ENCODE measurements around the gene HYDIN.
"Not testable (repeated sequence)": the region's sequence is repeated elsewhere in the genome, so short reads cannot be mapped to it uniquely, and the experiment has no call there.

Gene HYDIN

DNA sequence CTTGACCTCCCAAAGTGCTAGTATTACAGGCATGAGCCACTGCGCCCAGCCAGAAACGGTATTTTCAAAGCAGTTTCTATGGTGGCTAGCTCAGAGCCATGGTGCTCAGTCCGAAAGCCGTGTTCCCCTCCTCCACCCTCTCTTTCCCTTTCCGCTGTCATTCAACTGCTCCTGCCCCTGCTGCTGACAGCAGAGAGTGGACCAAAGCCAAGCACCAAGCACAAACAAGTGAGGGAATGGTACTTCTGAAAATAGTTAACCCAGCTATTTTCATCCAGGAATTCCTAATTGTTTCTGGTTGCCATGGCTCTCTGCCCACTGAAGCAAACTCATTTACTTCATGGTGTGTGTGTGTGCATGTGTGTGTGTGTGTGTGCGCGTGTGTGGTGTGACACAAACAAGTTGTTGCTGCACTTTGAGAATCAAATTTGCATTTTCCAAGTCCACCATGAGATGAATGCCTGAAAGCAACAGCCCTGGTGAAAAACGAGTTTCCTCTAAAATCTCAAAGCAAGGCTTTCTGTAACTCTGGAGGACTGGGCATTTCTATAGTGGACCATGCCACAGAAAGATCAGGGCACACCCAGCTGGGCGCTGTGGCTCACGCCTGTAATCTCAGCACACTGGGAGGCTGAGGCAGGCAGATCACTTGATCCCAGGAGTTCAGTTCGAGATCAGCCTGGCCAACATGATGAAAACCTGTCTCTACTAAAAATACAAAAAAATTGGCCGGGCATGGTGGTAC, 293.6 kb downstream of the HYDIN start:
- H3K4me3 ChIP-seq (ENCODE audit: low read depth, low read length); in situ Hi-C loops (cut with HindIII; ENCODE audit: low sequenced_read_pairs): not testable (repeated sequence)
- DNase-seq (ENCODE audit: low read depth), result peak; percentile 3

DNA sequence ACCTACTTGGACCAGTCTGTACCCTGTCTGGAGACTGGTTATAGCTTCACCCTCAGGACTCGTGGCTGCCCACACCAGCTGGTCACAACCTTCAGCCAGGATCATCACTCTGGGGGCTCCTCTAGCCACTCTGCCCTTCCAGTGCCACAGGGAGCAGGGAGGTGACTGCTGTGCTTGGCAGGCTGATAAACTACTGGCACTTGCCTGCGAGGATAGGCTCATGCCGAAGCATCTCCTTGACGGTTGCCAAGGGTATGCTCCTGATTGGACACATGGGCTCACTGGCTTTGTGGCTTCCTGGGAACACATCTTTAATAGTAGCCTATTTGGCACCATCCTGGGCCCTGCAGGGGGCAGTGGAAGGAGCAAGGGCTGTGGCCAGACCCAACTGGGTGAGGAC, 295.2 kb downstream of the HYDIN start:
- H3K4me3 ChIP-seq (ENCODE audit: low read depth, low read length); DNase-seq (ENCODE audit: low read depth); in situ Hi-C loops (cut with HindIII; ENCODE audit: low sequenced_read_pairs): not testable (repeated sequence)

- H3K4me3 ChIP-seq (ENCODE audit: low read depth, low read length); in situ Hi-C loops (cut with HindIII; ENCODE audit: low sequenced_read_pairs); DNase-seq (ENCODE audit: low read depth): not testable (repeated sequence)
Observed at GRCh38 chr16:70933746-70934145, 296.8 kb downstream of the HYDIN start.

DNA sequence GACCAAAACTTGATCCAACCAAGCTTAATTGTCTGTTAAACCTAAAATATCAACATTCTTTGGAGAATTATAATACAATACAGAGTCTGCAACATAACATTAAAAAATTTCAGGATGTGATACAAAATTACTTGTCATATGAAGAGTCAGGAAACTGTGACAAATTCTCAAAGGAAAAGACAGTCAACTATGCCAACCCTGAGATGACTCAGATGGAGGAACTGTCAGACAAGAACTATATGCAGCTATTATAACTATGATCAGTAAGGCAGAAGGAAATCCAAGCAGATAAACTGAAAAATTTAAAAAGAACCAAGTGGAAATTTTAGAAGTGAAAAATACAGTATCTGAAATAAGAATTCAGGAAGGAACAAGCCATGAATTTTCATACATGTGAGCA, 299.8 kb downstream of the HYDIN start:
- in situ Hi-C loops (cut with HindIII; ENCODE audit: low sequenced_read_pairs); DNase-seq (ENCODE audit: low read depth); H3K4me3 ChIP-seq (ENCODE audit: low read depth, low read length): not testable (repeated sequence)

DNA sequence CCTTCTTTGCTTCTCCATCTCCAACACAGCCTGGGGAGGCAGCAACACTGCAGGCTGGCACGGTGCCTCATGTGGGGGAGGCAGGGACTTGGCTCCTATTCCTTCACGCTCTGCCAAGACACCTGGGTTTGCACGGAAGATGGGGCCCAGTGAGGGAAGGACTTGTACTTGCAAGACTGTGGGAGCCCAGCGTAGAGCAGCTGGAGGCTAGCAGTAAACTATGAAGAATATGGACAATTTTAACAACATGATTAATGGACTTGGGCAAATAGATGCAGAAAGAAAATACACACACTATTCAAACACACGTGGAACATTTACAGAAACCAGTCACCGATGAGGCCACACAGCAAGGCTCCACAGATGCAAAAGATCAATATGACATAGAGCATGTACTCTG, 308.4 kb downstream of the HYDIN start:
- in situ Hi-C loops (cut with HindIII; ENCODE audit: low sequenced_read_pairs); DNase-seq (ENCODE audit: low read depth); H3K4me3 ChIP-seq (ENCODE audit: low read depth, low read length): not testable (repeated sequence)

GRCh38 chr16:70920661-70921060, 309.9 kb downstream of the HYDIN start:
- in situ Hi-C loops (cut with HindIII; ENCODE audit: low sequenced_read_pairs); H3K4me3 ChIP-seq (ENCODE audit: low read depth, low read length): not testable (repeated sequence)

DNA sequence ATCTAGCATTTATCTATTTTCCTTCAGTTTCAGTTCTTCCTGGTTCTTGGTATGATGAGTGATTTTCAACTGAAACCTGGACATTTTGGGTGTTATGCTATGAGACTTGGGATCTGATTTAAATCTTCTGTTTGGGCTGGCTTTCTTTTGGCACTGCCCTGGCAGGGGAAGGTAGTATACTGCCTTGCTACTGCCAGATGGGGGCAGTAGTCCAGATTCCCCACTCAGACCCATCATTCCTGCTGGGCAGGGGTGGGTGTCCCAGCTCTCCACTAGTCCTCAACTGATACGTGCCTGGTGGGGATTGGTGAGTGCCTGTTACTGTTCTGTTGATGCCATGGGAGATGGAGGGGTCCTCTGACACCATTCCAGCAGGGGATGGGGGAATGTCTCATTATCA, 342.3 kb downstream of the HYDIN start:
- H3K4me3 ChIP-seq (ENCODE audit: low read depth, low read length); in situ Hi-C loops (cut with HindIII; ENCODE audit: low sequenced_read_pairs); DNase-seq (ENCODE audit: low read depth): not testable (repeated sequence)

More at GRCh38 chr16:70920661-70921060, 309.9 kb downstream of the HYDIN start:
- DNase-seq (ENCODE audit: low read depth), result not testable (repeated sequence)

DNA sequence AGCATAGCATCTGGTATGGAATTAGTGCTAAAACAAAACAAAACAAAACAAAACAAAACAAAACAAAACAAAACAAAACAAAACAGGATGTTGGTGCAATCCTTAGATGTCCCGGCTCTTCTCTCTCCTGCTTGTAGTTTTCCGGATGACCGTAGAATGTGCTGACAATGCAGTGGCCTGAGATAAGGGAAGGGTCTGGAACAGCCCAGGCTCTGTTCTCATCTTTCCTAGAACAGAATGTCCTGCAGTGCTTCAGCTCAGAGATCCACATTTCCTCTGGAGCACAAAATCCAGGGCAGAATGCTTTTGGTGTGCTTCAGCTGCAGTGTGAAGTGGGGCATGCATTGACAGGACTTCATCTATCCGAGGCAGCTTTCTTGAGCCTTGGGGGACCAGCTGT, 345.9 kb downstream of the HYDIN start:
- H3K4me3 ChIP-seq (ENCODE audit: low read depth, low read length); DNase-seq (ENCODE audit: low read depth); in situ Hi-C loops (cut with HindIII; ENCODE audit: low sequenced_read_pairs): not testable (repeated sequence)

DNA sequence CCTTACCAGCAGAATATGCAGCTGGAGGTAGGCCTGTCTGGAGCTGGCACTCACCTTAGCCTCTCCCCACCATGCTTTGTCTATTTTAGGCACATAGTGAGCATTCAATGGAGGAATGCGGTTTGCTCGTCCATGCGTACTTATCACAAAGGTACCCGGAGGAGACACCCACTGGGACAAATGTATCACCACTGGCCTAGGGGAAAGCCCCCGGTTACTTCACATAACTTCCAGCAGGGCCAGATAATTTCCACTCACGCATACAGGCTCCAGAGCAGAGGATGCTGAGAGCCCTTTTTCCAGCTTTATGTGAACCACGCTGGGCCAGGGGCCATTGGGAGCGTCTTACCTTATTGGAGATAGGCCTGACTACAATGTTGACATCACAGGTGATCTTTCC, 348.2 kb downstream of the HYDIN start:
- H3K4me3 ChIP-seq (ENCODE audit: low read depth, low read length); DNase-seq (ENCODE audit: low read depth); in situ Hi-C loops (cut with HindIII; ENCODE audit: low sequenced_read_pairs): not testable (repeated sequence)

DNA sequence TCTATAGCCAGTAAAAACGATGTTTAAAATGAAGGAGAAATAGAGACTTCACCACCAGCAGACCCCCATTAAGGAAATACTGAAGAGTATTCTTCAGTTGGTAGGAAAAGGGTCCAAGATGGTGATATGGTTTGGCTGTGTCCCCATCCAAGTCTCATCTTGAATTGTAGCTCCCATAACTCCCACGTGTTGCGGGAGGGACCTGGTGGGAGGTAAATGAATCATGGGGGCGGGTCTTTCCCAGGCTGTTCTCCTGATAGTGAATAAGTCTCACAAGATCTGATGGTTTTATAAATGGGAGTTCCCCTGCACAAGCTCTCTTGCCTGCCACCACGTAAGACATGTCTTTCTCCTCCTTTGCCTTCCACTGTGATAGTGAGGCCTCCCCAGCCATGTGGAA, 352.6 kb downstream of the HYDIN start:
- H3K4me3 ChIP-seq (ENCODE audit: low read depth, low read length); DNase-seq (ENCODE audit: low read depth); in situ Hi-C loops (cut with HindIII; ENCODE audit: low sequenced_read_pairs): not testable (repeated sequence)

DNA sequence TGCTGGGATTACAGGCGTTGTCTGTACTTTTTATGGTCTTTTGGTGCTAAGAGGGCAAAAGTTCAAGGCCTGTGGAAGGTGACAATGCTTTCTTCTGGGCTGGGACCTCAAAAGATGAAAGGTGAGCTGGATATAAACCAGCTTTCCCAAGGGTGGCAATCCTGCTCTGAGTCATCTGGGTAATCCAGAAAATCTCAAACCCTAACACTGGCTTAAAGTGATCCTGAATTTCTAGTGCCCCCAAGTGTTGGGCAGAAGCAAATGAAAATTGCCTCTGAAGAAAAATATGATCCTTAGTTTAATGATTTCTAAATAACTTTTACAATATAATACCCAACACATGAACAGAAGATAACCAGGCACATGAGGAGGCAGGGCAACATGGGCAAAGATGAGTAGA, 354.1 kb downstream of the HYDIN start:
- DNase-seq (ENCODE audit: low read depth); in situ Hi-C loops (cut with HindIII; ENCODE audit: low sequenced_read_pairs); H3K4me3 ChIP-seq (ENCODE audit: low read depth, low read length): not testable (repeated sequence)

- DNase-seq (ENCODE audit: low read depth); H3K4me3 ChIP-seq (ENCODE audit: low read depth, low read length); in situ Hi-C loops (cut with HindIII; ENCODE audit: low sequenced_read_pairs): not testable (repeated sequence)
Observed at GRCh38 chr16:70864698-70865097, 365.8 kb downstream of the HYDIN start.

- in situ Hi-C loops (cut with HindIII; ENCODE audit: low sequenced_read_pairs); DNase-seq (ENCODE audit: low read depth): not testable (repeated sequence)
Observed at GRCh38 chr16:70861996-70862395, 368.5 kb downstream of the HYDIN start.

DNA sequence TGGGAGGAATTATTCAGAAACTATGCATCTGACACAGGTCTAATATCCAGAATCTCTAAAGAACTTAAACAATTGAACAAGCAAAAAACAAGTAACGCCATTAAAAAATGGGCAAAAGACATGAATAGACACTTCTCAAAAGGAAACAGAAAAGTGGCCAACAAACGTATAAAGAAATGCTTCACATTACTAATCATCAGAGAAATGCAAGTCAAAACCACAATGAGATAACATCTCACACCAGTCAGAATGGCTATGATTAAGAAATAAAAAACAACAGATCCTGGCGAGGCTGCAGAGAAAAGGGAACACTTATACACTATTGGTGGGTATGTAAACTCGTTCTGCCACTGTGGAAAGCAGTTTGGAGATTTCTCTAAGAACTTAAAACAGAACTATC, 379.2 kb downstream of the HYDIN start:
- DNase-seq (ENCODE audit: low read depth); in situ Hi-C loops (cut with HindIII; ENCODE audit: low sequenced_read_pairs); H3K4me3 ChIP-seq (ENCODE audit: low read depth, low read length): not testable (repeated sequence)

More at GRCh38 chr16:70861996-70862395, 368.5 kb downstream of the HYDIN start:
- not testable (repeated sequence) for H3K4me3 ChIP-seq (ENCODE audit: low read depth, low read length)

DNA sequence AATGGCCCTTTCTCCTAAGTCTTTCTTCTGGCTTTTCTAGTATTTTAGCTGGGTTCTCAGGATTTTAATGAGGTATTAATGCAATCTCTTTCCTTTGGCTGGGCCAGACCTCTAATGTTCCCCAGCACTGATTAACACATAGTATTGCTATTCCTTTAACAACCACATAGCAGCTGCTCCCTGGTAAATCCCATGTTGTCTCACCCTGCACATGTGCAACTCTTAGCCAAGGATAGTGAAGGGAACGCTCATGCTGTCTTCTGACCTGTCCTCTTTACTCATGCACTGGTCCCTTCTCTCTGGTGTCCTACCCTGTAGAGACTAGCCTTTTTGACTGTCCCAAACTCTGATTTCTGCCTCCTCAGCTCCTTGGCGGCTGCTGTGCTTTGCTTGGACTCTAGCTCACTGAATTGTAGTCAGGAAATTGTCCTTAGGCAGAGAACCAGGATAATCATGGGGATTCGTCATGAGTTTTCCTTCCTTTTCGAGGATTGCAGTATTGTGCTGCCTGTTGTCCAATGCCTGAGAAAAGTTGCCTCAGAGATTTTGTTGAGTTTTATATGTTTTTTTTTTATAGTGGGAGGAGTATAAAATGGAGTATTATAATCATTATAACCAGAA, 406.9 kb downstream of the HYDIN start:
- H3K4me3 ChIP-seq (ENCODE audit: low read depth, low read length); DNase-seq (ENCODE audit: low read depth); in situ Hi-C loops (cut with HindIII; ENCODE audit: low sequenced_read_pairs): not testable (repeated sequence)

DNA sequence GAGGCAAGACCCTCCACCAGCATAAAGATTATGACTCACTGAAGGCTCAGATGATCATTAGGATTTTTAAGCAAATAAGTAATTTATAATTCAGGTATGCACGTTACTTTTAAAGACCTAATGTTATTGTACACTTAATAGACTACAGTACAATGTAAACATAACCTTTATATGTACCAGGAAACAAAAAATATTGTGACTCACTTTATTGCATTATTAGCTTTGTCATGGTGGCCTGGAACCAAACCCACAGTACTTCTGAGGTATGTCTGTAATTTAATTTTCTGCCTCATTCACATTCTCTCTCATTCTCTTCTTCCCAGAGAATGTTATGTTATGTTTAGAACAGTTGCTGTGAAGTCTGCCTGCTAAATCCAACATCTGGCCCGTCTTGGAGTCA, 407.8 kb downstream of the HYDIN start:
- H3K4me3 ChIP-seq (ENCODE audit: low read depth, low read length); in situ Hi-C loops (cut with HindIII; ENCODE audit: low sequenced_read_pairs); DNase-seq (ENCODE audit: low read depth): not testable (repeated sequence)

GRCh38 chr16:70818088-70818487, 412.4 kb downstream of the HYDIN start:
- DNase-seq (ENCODE audit: low read depth); in situ Hi-C loops (cut with HindIII; ENCODE audit: low sequenced_read_pairs); H3K4me3 ChIP-seq (ENCODE audit: low read depth, low read length): not testable (repeated sequence)

All from astrocyte of the cerebellum (primary cell).